Measurements from ENCODE around the gene HRK. TPM values are rescaled to one million over a fixed set of nuclear protein-coding genes. Genes with fewer than 3 reads are reported as not detected.

The HRK gene
- total and polyA plus RNA-seq, 12 donors = 0.09 to 1.1 (median 0.24) TPM; not detected in 3

GRCh38 chr12:116891019-116891418 lies 9.8 kb upstream of the HRK start:
- H3K27me3 ChIP-seq = no peaks in the 10 kb centered on the region
- no peaks in the 10 kb centered on the region for H3K9me3 ChIP-seq (replicated peaks in 1 of 3)
- H3K36me3 ChIP-seq (replicated peaks in 1 of 2) = no peaks in the 10 kb centered on the region
- TF ChIP-seq CTCF (IDR thresholded peaks at IDR 0.05) (no peak), POLR2A (IDR thresholded peaks at IDR 0.05) (no peak)
- no peak overlapping the region for H3K27ac ChIP-seq
- 83 to 91% (median 87%) methylated on average over 3 of the region's 3 CpGs for WGBS, 4 donors
- DNase-seq = no peak
- H3K4me3 ChIP-seq = no peak overlapping the region
- intact Hi-C loops (cut with DNase I) = no loop called here
- H3K4me1 ChIP-seq (replicated peaks in 1 of 2) = no peaks in the 10 kb centered on the region

GRCh38 chr12:116890330-116890729 lies 9.1 kb upstream of the HRK start:
- no peak for DNase-seq
- Histone ChIP-seq H3K27ac (no peak overlapping the region), H3K36me3 (replicated peaks in 1 of 2) (no peaks in the 10 kb centered on the region), H3K27me3 (no peaks in the 10 kb centered on the region), H3K4me3 (no peak overlapping the region), H3K9me3 (replicated peaks in 1 of 3) (no peaks in the 10 kb centered on the region), H3K4me1 (replicated peaks in 1 of 2) (no peaks in the 10 kb centered on the region)
- TF ChIP-seq CTCF (IDR thresholded peaks at IDR 0.05) (no peak), POLR2A (IDR thresholded peaks at IDR 0.05) (no peak)
- 90 to 100% (median 94%) methylated on average over 2 of the region's 2 CpGs for WGBS, 4 donors
- intact Hi-C loops (cut with DNase I) = no loop called here

GRCh38 chr12:116887897-116888296 lies 6.7 kb upstream of the HRK start:
- Histone ChIP-seq H3K4me3 (no peak overlapping the region), H3K9me3 (replicated peaks in 1 of 3) (no peaks in the 10 kb centered on the region), H3K27ac (no peak overlapping the region), H3K36me3 (replicated peaks in 1 of 2) (no peaks in the 10 kb centered on the region), H3K27me3 (peaks cover 11% of the 10 kb centered on the region), H3K4me1 (replicated peaks in 1 of 2) (no peaks in the 10 kb centered on the region)
- 73 to 87% (median 78%) methylated on average over 6 of the region's 6 CpGs for WGBS, 4 donors
- TF ChIP-seq POLR2A (IDR thresholded peaks at IDR 0.05) (no peak), CTCF (IDR thresholded peaks at IDR 0.05) (no peak)
- DNase-seq = no peak
- intact Hi-C loops (cut with DNase I) = no loop called here

GRCh38 chr12:116887244-116887643 lies 6.0 kb upstream of the HRK start:
- Histone ChIP-seq H3K36me3 (replicated peaks in 1 of 2) (no peaks in the 10 kb centered on the region), H3K27ac (no peak overlapping the region), H3K27me3 (peaks cover 17% of the 10 kb centered on the region), H3K9me3 (replicated peaks in 1 of 3) (no peaks in the 10 kb centered on the region), H3K4me3 (no peak overlapping the region), H3K4me1 (replicated peaks in 1 of 2) (no peaks in the 10 kb centered on the region)
- WGBS, 4 donors = 73 to 97% (median 87%) methylated on average over 1 of the region's 1 CpG
- TF ChIP-seq POLR2A (IDR thresholded peaks at IDR 0.05) (no peak), CTCF (IDR thresholded peaks at IDR 0.05) (no peak)
- intact Hi-C loops (cut with DNase I) = no loop called here
- no peak for DNase-seq
